ENCODE measurements around the gene CSF3.

- no peak for TF ChIP-seq POLR2A (IDR thresholded peaks at IDR 0.05; ENCODE audit: low read depth)
- TF ChIP-seq, protein P1, sequence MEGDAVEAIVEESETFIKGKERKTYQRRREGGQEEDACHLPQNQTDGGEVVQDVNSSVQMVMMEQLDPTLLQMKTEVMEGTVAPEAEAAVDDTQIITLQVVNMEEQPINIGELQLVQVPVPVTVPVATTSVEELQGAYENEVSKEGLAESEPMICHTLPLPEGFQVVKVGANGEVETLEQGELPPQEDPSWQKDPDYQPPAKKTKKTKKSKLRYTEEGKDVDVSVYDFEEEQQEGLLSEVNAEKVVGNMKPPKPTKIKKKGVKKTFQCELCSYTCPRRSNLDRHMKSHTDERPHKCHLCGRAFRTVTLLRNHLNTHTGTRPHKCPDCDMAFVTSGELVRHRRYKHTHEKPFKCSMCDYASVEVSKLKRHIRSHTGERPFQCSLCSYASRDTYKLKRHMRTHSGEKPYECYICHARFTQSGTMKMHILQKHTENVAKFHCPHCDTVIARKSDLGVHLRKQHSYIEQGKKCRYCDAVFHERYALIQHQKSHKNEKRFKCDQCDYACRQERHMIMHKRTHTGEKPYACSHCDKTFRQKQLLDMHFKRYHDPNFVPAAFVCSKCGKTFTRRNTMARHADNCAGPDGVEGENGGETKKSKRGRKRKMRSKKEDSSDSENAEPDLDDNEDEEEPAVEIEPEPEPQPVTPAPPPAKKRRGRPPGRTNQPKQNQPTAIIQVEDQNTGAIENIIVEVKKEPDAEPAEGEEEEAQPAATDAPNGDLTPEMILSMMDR (IDR thresholded peaks at IDR 0.05) = no peak
These were observed 10.3 kb downstream of the CSF3 start for GRCh38 chr17:40025559-40025958.
